Right atrium auricular region (tissue), 2 donors: ENCODE results near the gene PIMREG. TPM values are rescaled to one million over a fixed set of nuclear protein-coding genes. Genes with fewer than 3 reads are reported as not detected.

Experiments
- DNase-seq: peaks from one replicate; pipeline ENCODE4 v3.0.0-alpha.2; 2019; ENCODE audit warnings: low spot score
- H3K27ac ChIP-seq, 2 donors: fragments of 200-600 bp; sonication (generic); 1 replicate in 1 of 2; 2 replicates in 1 of 2; pipeline ENCODE4 v1.5.1; 2016 to 2019
- H3K27me3 ChIP-seq, 2 donors: fragments of 200-600 bp; sonication (generic); one replicate each; pipeline versions ENCODE4 v1.5.1 to v1.6.0; 2017 to 2019
- H3K36me3 ChIP-seq: fragments of 200-600 bp; sonication (generic); one replicate; pipeline ENCODE4 v1.5.1; 2016
- H3K4me1 ChIP-seq, 2 donors: fragments of 200-600 bp; sonication (generic); one replicate each; pipeline versions ENCODE4 v1.5.1 to v1.6.0; 2017 to 2019
- H3K4me3 ChIP-seq, 2 donors: fragments of 200-600 bp; sonication (generic); 1 replicate in 1 of 2; 2 replicates in 1 of 2; pipeline ENCODE4 v1.5.1; 2017 to 2019; ENCODE audit warnings: mild to moderate bottlenecking in 1 of 2, moderate library complexity in 1 of 2
- H3K9me3 ChIP-seq, 2 donors: fragments of 200-600 bp; sonication (generic); one replicate each; pipeline ENCODE4 v1.5.1; 2019
- total RNA-seq, 2 donors: library from RNA; depleted of rRNA; stranded (reverse); fragments of >200 nt; gene quantifications; one replicate each; pipeline ENCODE4 v1.1.0, GENCODE V29; 2016
- TF ChIP-seq, protein P1 (sequence below), 2 donors: fragments of 200-600 bp; sonication (generic); IDR thresholded peaks; one replicate each; pipeline ENCODE4 v1.5.1; 2019; ENCODE audit warnings: antibody characterized with exemption in 2 of 2

Gene PIMREG
- total RNA-seq, 2 donors from 2014 or later: 0.93 TPM; not detected in 1

DNA sequence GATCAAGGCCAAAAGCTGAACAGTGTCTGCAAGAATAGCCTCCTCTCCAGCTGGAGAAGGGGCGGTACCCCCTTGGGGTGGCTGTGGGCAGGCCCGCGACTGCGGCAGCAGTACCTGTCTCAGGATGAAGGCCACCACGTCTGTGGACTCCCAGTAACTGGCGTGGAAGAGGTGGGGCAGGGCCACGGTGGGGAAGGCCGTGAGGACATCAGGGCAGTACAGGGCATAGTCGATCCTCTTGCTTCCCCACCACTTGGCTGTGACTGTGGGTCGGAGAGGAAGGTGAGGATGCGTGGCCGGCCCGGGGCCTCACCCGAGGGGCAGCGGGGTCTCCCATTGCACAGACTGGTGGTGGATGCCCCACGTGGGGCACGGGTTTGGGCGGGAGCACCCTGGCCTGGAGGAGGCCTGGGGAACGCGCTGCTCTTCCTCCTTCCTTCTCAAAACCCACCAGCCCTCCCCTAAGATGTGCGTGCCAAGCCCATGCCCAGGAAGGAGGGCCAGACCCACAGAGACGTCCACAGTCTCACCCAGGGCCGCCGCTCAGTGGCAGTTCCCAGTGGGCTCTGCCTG, 26.0 kb downstream of the PIMREG start:
- H3K27ac ChIP-seq: no peak overlapping the region
- peaks cover 0 to 4% of the 10 kb centered on the region in 2 donors for H3K9me3 ChIP-seq
- H3K4me3 ChIP-seq: no peak overlapping the region
- no peaks in the 10 kb centered on the region for H3K27me3 ChIP-seq
- no peaks in the 10 kb centered on the region for H3K36me3 ChIP-seq
- DNase-seq: no peak
- no peaks in the 10 kb centered on the region for H3K4me1 ChIP-seq
- TF ChIP-seq, protein P1, sequence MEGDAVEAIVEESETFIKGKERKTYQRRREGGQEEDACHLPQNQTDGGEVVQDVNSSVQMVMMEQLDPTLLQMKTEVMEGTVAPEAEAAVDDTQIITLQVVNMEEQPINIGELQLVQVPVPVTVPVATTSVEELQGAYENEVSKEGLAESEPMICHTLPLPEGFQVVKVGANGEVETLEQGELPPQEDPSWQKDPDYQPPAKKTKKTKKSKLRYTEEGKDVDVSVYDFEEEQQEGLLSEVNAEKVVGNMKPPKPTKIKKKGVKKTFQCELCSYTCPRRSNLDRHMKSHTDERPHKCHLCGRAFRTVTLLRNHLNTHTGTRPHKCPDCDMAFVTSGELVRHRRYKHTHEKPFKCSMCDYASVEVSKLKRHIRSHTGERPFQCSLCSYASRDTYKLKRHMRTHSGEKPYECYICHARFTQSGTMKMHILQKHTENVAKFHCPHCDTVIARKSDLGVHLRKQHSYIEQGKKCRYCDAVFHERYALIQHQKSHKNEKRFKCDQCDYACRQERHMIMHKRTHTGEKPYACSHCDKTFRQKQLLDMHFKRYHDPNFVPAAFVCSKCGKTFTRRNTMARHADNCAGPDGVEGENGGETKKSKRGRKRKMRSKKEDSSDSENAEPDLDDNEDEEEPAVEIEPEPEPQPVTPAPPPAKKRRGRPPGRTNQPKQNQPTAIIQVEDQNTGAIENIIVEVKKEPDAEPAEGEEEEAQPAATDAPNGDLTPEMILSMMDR (IDR thresholded peaks at IDR 0.05): no peak

DNA sequence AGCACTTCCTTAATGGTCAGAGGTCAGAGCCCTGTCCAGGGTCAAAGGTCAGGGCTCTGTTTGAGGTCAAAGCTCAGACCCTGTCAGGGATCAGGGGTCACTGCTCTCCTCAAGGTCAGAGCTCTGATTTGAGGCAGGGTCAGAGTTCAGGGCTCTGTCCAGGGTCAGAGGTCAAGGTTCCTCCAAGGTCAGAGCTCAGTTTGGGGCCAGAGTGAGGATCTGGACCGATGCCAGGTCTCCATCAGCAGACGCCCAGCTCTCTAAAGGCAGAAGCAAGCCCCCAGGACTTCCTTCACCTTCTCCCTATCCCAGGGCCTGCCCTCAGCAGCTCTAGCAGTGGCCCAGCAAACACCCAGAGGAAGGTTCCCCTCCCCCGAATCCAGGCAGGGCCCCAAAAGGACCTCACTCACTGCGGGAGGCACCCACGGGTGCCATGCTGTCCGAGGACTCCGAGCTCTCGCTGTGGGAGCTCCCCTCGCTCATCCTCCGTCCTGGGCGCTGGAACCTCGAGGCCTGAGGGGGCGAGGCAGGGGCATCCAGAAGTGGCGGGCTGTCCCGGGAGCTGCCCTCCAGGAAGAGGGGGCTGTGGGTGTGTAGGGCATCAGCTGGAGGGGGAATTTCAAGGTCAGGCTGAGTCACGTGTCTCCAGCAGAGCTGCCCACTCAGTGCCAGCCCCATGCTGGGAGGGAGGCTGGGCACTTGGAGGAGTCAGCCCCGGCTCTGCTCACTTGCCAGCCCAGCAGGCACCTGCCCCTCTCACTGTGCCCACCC, 26.7 kb downstream of the PIMREG start:
- no peaks in the 10 kb centered on the region for H3K36me3 ChIP-seq
- no peak for DNase-seq

DNA sequence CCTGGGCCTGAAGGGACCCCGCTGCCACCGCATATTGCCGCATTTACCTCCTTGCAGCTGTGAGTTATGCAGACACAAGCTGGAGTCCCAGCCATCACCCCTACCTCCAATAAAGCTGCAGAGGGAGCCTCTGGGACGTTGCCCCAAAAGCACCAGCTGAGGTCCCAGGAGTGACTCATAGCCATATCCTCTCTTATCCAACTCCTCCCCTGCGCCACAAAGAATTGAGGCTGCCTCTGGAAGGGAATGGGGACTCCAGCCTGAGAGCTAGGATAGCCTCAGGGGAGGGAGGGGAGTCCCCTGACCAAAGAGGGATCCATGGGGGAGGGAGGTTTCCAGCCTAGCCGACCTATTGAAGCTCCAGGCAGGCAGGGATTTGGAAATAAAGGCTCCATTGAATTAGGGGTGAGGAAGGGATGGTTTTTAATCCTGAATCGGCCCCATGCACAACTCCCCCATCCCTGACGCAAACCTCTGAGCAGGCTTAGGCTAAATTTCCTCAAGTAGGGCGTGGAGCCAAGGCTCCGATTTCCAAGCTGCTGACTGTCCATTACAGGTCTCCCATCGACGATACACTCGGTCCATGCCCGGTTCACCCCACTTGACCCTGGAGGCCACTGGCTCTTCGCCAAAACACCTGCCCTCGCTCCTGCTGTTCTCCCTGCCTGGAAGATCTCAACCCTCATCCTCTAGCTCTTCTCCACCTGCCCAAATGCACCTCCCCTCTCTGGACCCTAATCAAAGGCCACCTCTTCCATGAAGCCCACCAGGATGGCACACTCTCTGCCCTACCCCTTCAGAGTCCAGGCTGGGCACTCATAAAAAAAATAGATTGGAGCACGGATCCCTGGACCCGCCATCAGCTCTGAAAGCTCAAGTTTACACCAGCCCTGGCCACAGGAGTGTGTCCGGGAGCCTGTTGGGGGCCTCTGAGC, 27.5 kb downstream of the PIMREG start:
- Histone ChIP-seq H3K4me3 (no peak overlapping the region), H3K4me1 (no peaks in the 10 kb centered on the region), H3K36me3 (no peaks in the 10 kb centered on the region), H3K27ac (no peak overlapping the region), H3K27me3 (no peaks in the 10 kb centered on the region), H3K9me3 (peaks cover 0 to 4% of the 10 kb centered on the region in 2 donors)
- TF ChIP-seq, protein P1 (IDR thresholded peaks at IDR 0.05): no peak
- DNase-seq: no peak

More for the DNA sequence above, 26.7 kb downstream of the PIMREG start:
- Histone ChIP-seq H3K9me3 (peaks cover 0 to 4% of the 10 kb centered on the region in 2 donors), H3K4me3 (no peak overlapping the region), H3K27me3 (no peaks in the 10 kb centered on the region), H3K27ac (no peak overlapping the region), H3K4me1 (no peaks in the 10 kb centered on the region)
- TF ChIP-seq, protein P1 (IDR thresholded peaks at IDR 0.05): no peak

DNA sequence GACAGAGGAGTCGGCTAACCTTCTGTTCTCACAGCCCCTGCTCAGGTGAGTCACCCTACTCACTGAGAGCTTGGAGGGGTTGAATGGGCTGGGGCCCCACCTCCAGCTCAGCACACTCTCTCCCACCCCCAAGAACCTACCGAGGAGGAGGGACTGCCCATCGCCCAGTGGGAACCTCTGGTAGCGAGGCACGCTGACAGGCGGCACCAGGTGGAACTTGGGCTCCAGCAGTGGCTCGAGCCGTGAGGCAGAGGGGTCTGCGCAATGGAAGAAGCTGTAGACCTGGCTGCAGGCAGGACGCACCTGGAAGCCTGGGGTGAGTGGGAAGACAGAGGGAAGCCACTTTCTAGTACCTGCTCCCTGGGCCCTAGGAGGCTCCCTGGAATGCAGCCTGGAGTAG, 28.3 kb downstream of the PIMREG start:
- H3K4me1 ChIP-seq: no peaks in the 10 kb centered on the region
- TF ChIP-seq, protein P1 (IDR thresholded peaks at IDR 0.05): no peak
- no peak overlapping the region for H3K27ac ChIP-seq
- DNase-seq: no peak
- no peaks in the 10 kb centered on the region for H3K36me3 ChIP-seq
- no peaks in the 10 kb centered on the region for H3K27me3 ChIP-seq
- no peak overlapping the region for H3K4me3 ChIP-seq
- no peaks in the 10 kb centered on the region for H3K9me3 ChIP-seq

DNA sequence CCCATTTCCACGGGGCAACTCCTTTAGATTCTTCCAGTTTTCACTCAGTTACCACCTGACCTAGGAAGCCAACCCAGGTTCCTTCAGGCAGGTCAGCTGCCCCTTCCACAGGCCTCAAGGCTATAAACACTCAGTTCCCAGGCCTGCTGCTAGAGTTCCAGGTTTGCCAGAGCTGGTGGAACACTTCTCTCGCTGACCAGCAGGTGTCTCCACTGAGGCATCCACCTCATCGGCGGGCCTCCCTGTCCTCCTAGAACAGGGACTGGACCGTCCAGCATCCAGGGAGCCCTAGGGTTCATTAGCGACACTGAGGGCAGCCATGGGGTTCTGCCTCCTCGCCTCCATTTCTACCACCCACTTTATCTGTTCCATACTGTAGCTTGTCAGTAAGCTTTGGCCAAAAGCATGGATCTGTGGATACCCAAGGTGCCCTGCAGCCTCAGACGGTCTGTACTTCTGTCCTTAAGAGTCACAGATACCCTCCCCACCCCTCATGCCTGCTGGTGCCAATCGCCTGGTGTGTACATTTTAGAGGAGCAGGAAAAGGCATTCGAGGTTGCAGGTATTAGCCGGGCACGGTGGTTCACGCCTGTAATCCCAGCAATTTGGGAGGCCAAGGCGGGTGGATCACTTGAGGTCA, 29.0 kb downstream of the PIMREG start:
- Histone ChIP-seq H3K9me3 (no peaks in the 10 kb centered on the region), H3K4me1 (no peaks in the 10 kb centered on the region), H3K4me3 (no peak overlapping the region), H3K27me3 (no peaks in the 10 kb centered on the region), H3K36me3 (no peaks in the 10 kb centered on the region), H3K27ac (no peak overlapping the region)
- peak; percentile 77 for DNase-seq
- TF ChIP-seq, protein P1 (IDR thresholded peaks at IDR 0.05): peak; percentile 93 to 95
